Uterus (tissue), 4 donors: ENCODE results near the gene VGLL3. TPM values are rescaled to one million over a fixed set of nuclear protein-coding genes. Genes with fewer than 3 reads are reported as not detected.
A peak's percentile ranks its signal among the peaks of the same experiment; 100 is the strongest.
"Not testable (repeated sequence)": the region's sequence is repeated elsewhere in the genome, so short reads cannot be mapped to it uniquely, and the experiment has no call there.

Experiments
- DNase-seq, 2 donors: peaks; one replicate each; pipeline ENCODE4 v3.0.0-alpha.2; 2019 to 2020
- H3K27ac ChIP-seq, 2 donors: fragments of 200-600 bp; sonication (generic); 1 replicate in 1 of 2; 2 replicates in 1 of 2; pipeline ENCODE4 v1.5.1; 2016 to 2018
- H3K27me3 ChIP-seq, 2 donors: fragments of 200-600 bp; sonication (generic); one replicate each; pipeline ENCODE4 v1.5.1; 2018 to 2019; ENCODE audit warnings: control low read depth in 1 of 2
- H3K36me3 ChIP-seq, 2 donors: fragments of 200-600 bp; sonication (generic); one replicate each; pipeline ENCODE4 v1.5.1; 2019; ENCODE audit warnings: control low read depth in 1 of 2
- H3K4me1 ChIP-seq, 2 donors: fragments of 200-600 bp; sonication (generic); one replicate each; pipeline ENCODE4 v1.5.1; 2018 to 2019; ENCODE audit warnings: control low read depth in 1 of 2
- H3K4me3 ChIP-seq, 2 donors: fragments of 200-600 bp; sonication (generic); 1 replicate in 1 of 2; 2 replicates in 1 of 2; pipeline ENCODE4 v1.5.1; 2018 to 2019; ENCODE audit warnings: mild to moderate bottlenecking in 1 of 2
- H3K9me3 ChIP-seq, 2 donors: fragments of 200-600 bp; sonication (generic); one replicate each; pipeline ENCODE4 v1.5.1; 2019; ENCODE audit warnings: control low read depth in 1 of 2
- CTCF ChIP-seq, 4 experiments: fragments of 200-600 bp in 2 of 4; fragments of 450-650 bp in 2 of 4; sonication (generic) in 2 of 4; IDR thresholded peaks; one replicate each; pipeline ENCODE4 v1.5.1; 2016 to 2019; ENCODE audit warnings: antibody characterized with exemption in 4 of 4, mild to moderate bottlenecking in 2 of 4, moderate library complexity in 1 of 4
- POLR2A ChIP-seq, 2 donors: fragments of 450-650 bp; IDR thresholded peaks; one replicate each; pipeline ENCODE4 v1.6.1; 2016; ENCODE audit warnings: antibody characterized with exemption in 2 of 2, mild to moderate bottlenecking in 1 of 2, moderate library complexity in 1 of 2
- intact Hi-C: fragments of 100-400 bp; cut with DNase I; formaldehyde crosslinking; loops from one replicate; pipeline ENCODE4 v1.15.1; 2023; ENCODE audit warnings: low total_unique reads
- total RNA-seq, 4 donors: library from RNA; depleted of rRNA in 3 of 4; stranded (reverse); fragments of >200 nt in 3 of 4; gene quantifications; one replicate each; pipeline versions ENCODE4 v1.1.0 to v1.2.4, GENCODE V29; 2014 to 2023
- donor health status: DM: yes; HTN: yes; CAD: no.

Gene VGLL3
- total RNA-seq, 4 donors from 2014 or later = 11.3 to 37.5 (median 20.9) TPM

- Histone ChIP-seq H3K36me3 (no peaks in the 10 kb centered on the region), H3K4me3 (peak overlapping the region in 1 of 2 donors; percentile 1), H3K9me3 (no peaks in the 10 kb centered on the region), H3K27me3 (no peaks in the 10 kb centered on the region), H3K27ac (peak overlapping the region; percentile 90 to 92), H3K4me1 (peaks cover 0 to 5% of the 10 kb centered on the region in 2 donors)
- intact Hi-C loops = no loop called here
- no peak for DNase-seq
- TF ChIP-seq CTCF (IDR thresholded peaks at IDR 0.05) (no peak), POLR2A (IDR thresholded peaks at IDR 0.05) (no peak)
Observed at GRCh38 chr3:86985181-86985826, 5.6 kb downstream of the VGLL3 start.

- no peak for DNase-seq
- Histone ChIP-seq H3K27me3 (no peaks in the 10 kb centered on the region), H3K36me3 (no peaks in the 10 kb centered on the region), H3K4me1 (peaks cover 0 to 5% of the 10 kb centered on the region in 2 donors), H3K9me3 (no peaks in the 10 kb centered on the region), H3K27ac (peak overlapping the region; percentile 72 to 90), H3K4me3 (no peak overlapping the region)
- no peak for TF ChIP-seq CTCF (IDR thresholded peaks at IDR 0.05)
- TF ChIP-seq POLR2A (IDR thresholded peaks at IDR 0.05) = no peak
- intact Hi-C loops = no loop called here
Observed at GRCh38 chr3:86984271-86984670, 6.7 kb downstream of the VGLL3 start.

- Histone ChIP-seq H3K4me1 (peaks cover 0 to 5% of the 10 kb centered on the region in 2 donors), H3K27ac (peak overlapping the region; percentile 72 to 90), H3K9me3 (no peaks in the 10 kb centered on the region), H3K4me3 (no peak overlapping the region), H3K27me3 (no peaks in the 10 kb centered on the region), H3K36me3 (no peaks in the 10 kb centered on the region)
- TF ChIP-seq CTCF (IDR thresholded peaks at IDR 0.05) (no peak), POLR2A (IDR thresholded peaks at IDR 0.05) (no peak)
- DNase-seq = peak in 1 of 2 donors; percentile 22
- intact Hi-C loops = no loop called here
Observed at GRCh38 chr3:86982883-86983282, 8.1 kb downstream of the VGLL3 start.

- intact Hi-C loops = no loop called here
- DNase-seq = no peak
- H3K36me3 ChIP-seq = no peaks in the 10 kb centered on the region
- H3K4me1 ChIP-seq = no peaks in the 10 kb centered on the region
- no peaks in the 10 kb centered on the region for H3K27me3 ChIP-seq
- H3K9me3 ChIP-seq = no peaks in the 10 kb centered on the region
- TF ChIP-seq POLR2A (IDR thresholded peaks at IDR 0.05) = no peak
- no peak for TF ChIP-seq CTCF (IDR thresholded peaks at IDR 0.05)
- H3K27ac ChIP-seq = peak overlapping the region in 1 of 2 donors; percentile 16
- no peak overlapping the region for H3K4me3 ChIP-seq
Observed at GRCh38 chr3:86978111-86978551, 12.8 kb downstream of the VGLL3 start.

GRCh38 chr3:86976219-86976618 is 14.7 kb downstream of the VGLL3 start:
- DNase-seq = no peak
- no peaks in the 10 kb centered on the region for H3K4me1 ChIP-seq
- no peaks in the 10 kb centered on the region for H3K36me3 ChIP-seq
- no peaks in the 10 kb centered on the region for H3K27me3 ChIP-seq
- intact Hi-C loops = no loop called here
- H3K27ac ChIP-seq = no peak overlapping the region
- TF ChIP-seq POLR2A (IDR thresholded peaks at IDR 0.05) (no peak), CTCF (IDR thresholded peaks at IDR 0.05) (no peak)
- H3K9me3 ChIP-seq = no peaks in the 10 kb centered on the region
- H3K4me3 ChIP-seq = no peak overlapping the region

GRCh38 chr3:86974177-86974576 is 16.8 kb downstream of the VGLL3 start:
- DNase-seq, H3K36me3 ChIP-seq, H3K27ac ChIP-seq, H3K27me3 ChIP-seq, H3K9me3 ChIP-seq, H3K4me1 ChIP-seq, intact Hi-C loops, H3K4me3 ChIP-seq: not testable (repeated sequence)
